Natural killer cell (primary cell): ENCODE data around the gene RUNX1. TPM values are rescaled to one million over a fixed set of nuclear protein-coding genes. Genes with fewer than 3 reads are reported as not detected.
A peak's percentile ranks its signal among the peaks of the same experiment; 100 is the strongest.

Experiments used
- ATAC-seq, 3 donors: fragments of 150-1000 bp in 2 of 3; fragments of 200-7000 bp in 1 of 3; cut with Tn5 transposase; 1 replicate in 1 of 3; 2 replicates in 2 of 3; pipeline ENCODE4 v1.10.0; 2021; ENCODE audit warnings: mild to moderate bottlenecking in 2 of 3, moderate library complexity in 2 of 3
- DNase-seq, 2 donors: peaks; one replicate each; pipeline versions ENCODE4 v3.0.0 to v3.0.0-alpha.2; 2013 to 2021; ENCODE audit warnings: mixed read lengths in 1 of 2
- H3K27ac ChIP-seq: one replicate; pipeline ENCODE4 v1.5.1; 2013; ENCODE audit warnings: mild to moderate bottlenecking, low read length
- H3K27me3 ChIP-seq: one replicate; pipeline ENCODE4 v1.6.1; 2013; ENCODE audit warnings: low read length; ENCODE audit not compliant: control insufficient read depth, insufficient read depth
- H3K36me3 ChIP-seq: one replicate; pipeline ENCODE4 v1.6.1; 2013; ENCODE audit warnings: low read length; ENCODE audit not compliant: control insufficient read depth, insufficient read depth
- H3K4me1 ChIP-seq: one replicate; pipeline ENCODE4 v1.6.1; 2013; ENCODE audit warnings: low read length; ENCODE audit not compliant: control insufficient read depth, insufficient read depth
- H3K4me3 ChIP-seq: one replicate; pipeline ENCODE4 v1.5.1; 2013; ENCODE audit warnings: low read length
- H3K9me3 ChIP-seq: one replicate; pipeline ENCODE4 v1.6.1; 2013; ENCODE audit warnings: low read length; ENCODE audit not compliant: control insufficient read depth, insufficient read depth
- H3K27ac Mint-ChIP-seq, 2 donors: one replicate each; pipeline ENCODE4 v1.8.0; 2022; ENCODE audit warnings: mild to moderate bottlenecking in 2 of 2, mixed read lengths in 2 of 2, moderate library complexity in 1 of 2
- H3K27me3 Mint-ChIP-seq, 2 donors: one replicate each; pipeline ENCODE4 v1.8.0; 2022; ENCODE audit warnings: low read depth in 2 of 2, mixed read lengths in 2 of 2
- H3K36me3 Mint-ChIP-seq: one replicate; pipeline ENCODE4 v1.8.0; 2022; ENCODE audit warnings: mixed read lengths
- H3K4me1 Mint-ChIP-seq, 2 donors: one replicate each; pipeline ENCODE4 v1.8.0; 2022; ENCODE audit warnings: mixed read lengths in 2 of 2
- H3K4me3 Mint-ChIP-seq: one replicate; pipeline ENCODE4 v1.8.0; 2022; ENCODE audit warnings: mild to moderate bottlenecking, moderate library complexity, mixed read lengths
- H3K9me3 Mint-ChIP-seq, 2 donors: one replicate each; pipeline ENCODE4 v1.8.0; 2022; ENCODE audit warnings: mixed read lengths in 2 of 2
- CTCF ChIP-seq: fragments of 200-600 bp; IDR thresholded peaks from one replicate; pipeline ENCODE4 v1.8.0; 2022; ENCODE audit warnings: antibody characterized with exemption
- WGBS: methylation state at CpG from one replicate; pipeline ENCODE4 v1.1.7; 2013; ENCODE audit warnings: missing lambda C conversion rate; ENCODE audit not compliant: insufficient coverage; 5-methylcytosine and 5-hydroxymethylcytosine counted together
- intact Hi-C: fragments of 100-400 bp; cut with micrococcal nuclease; formaldehyde crosslinking; loops from one replicate; pipeline ENCODE4 v1.14.2; 2022
- total RNA-seq, 4 donors: library from RNA; stranded (reverse); fragments of 120-200 nt in 1 of 4; gene quantifications; one replicate each; pipeline versions ENCODE4 v1.2.3 to v1.2.4, GENCODE V29; 2013 to 2022

Gene RUNX1
- total RNA-seq, 3 donors from 2014 or later (not counting 1 experiment from before 2014, with no cell fraction given) = 62.1 to 171 (median 98.2) TPM

- H3K36me3 Mint-ChIP-seq = peaks cover 17% of the 10 kb centered on the region
- peaks cover 42 to 45% of the 10 kb centered on the region in 2 donors for H3K4me1 Mint-ChIP-seq
- H3K27ac ChIP-seq = no peak overlapping the region
- H3K4me3 ChIP-seq = no peak overlapping the region
- no peaks in the 10 kb centered on the region for H3K27me3 Mint-ChIP-seq
- TF ChIP-seq CTCF = no peak
- no peaks in the 10 kb centered on the region for H3K27me3 ChIP-seq
- no peak overlapping the region for H3K4me3 Mint-ChIP-seq
- no peaks in the 10 kb centered on the region for H3K9me3 ChIP-seq
- 33% methylated on average over 1 of the region's 2 CpGs for WGBS
- peaks cover 22% of the 10 kb centered on the region for H3K4me1 ChIP-seq
- ATAC-seq = peak in 1 of 3 donors; percentile 52
- no peaks in the 10 kb centered on the region for H3K9me3 Mint-ChIP-seq
- H3K27ac Mint-ChIP-seq = peak overlapping the region; percentile 2 to 52
- no peak for DNase-seq
- H3K36me3 ChIP-seq = peaks cover 18% of the 10 kb centered on the region
- intact Hi-C loops = no loop called here
Observed at GRCh38 chr21:34882719-34883131, 166.4 kb downstream of the RUNX1 start.

GRCh38 chr21:34881839-34882371 is 167.2 kb downstream of the RUNX1 start:
- H3K4me3 Mint-ChIP-seq = no peak overlapping the region
- H3K4me1 Mint-ChIP-seq = peaks cover 34 to 40% of the 10 kb centered on the region in 2 donors
- Histone ChIP-seq H3K27me3 (no peaks in the 10 kb centered on the region), H3K4me1 (peaks cover 14% of the 10 kb centered on the region), H3K9me3 (no peaks in the 10 kb centered on the region), H3K36me3 (peaks cover 25% of the 10 kb centered on the region), H3K27ac (no peak overlapping the region), H3K4me3 (no peak overlapping the region)
- ATAC-seq (no peak), DNase-seq (no peak)
- TF ChIP-seq CTCF = no peak
- H3K27ac Mint-ChIP-seq = peak overlapping the region in 1 of 2 donors; percentile 54
- intact Hi-C loops = no loop called here
- 66% methylated on average over 4 of the region's 4 CpGs for WGBS
- no peaks in the 10 kb centered on the region for H3K27me3 Mint-ChIP-seq
- no peaks in the 10 kb centered on the region for H3K9me3 Mint-ChIP-seq
- peaks cover 19% of the 10 kb centered on the region for H3K36me3 Mint-ChIP-seq

- Histone ChIP-seq H3K4me3 (no peak overlapping the region), H3K9me3 (no peaks in the 10 kb centered on the region), H3K36me3 (peaks cover 25% of the 10 kb centered on the region), H3K27me3 (no peaks in the 10 kb centered on the region), H3K4me1 (peaks cover 12% of the 10 kb centered on the region), H3K27ac (no peak overlapping the region)
- Mint-ChIP-seq H3K27ac (peak overlapping the region in 1 of 2 donors; percentile 54), H3K9me3 (no peaks in the 10 kb centered on the region), H3K36me3 (peaks cover 19% of the 10 kb centered on the region), H3K27me3 (no peaks in the 10 kb centered on the region), H3K4me1 (peaks cover 29 to 40% of the 10 kb centered on the region in 2 donors), H3K4me3 (no peak overlapping the region)
- intact Hi-C loops = no loop called here
- 83% methylated on average over 2 of the region's 3 CpGs for WGBS
- DNase-seq = no peak
- no peak for ATAC-seq
- TF ChIP-seq CTCF = no peak
Observed at GRCh38 chr21:34881421-34881820, 167.7 kb downstream of the RUNX1 start.

- Histone ChIP-seq H3K27ac (no peak overlapping the region), H3K9me3 (no peaks in the 10 kb centered on the region), H3K36me3 (peaks cover 31% of the 10 kb centered on the region), H3K27me3 (no peaks in the 10 kb centered on the region), H3K4me1 (peaks cover 5% of the 10 kb centered on the region), H3K4me3 (no peak overlapping the region)
- intact Hi-C loops = no loop called here
- Mint-ChIP-seq H3K27me3 (no peaks in the 10 kb centered on the region), H3K4me3 (no peak overlapping the region), H3K4me1 (peaks cover 27 to 33% of the 10 kb centered on the region in 2 donors), H3K9me3 (no peaks in the 10 kb centered on the region), H3K27ac (no peak overlapping the region), H3K36me3 (peaks cover 19% of the 10 kb centered on the region)
- DNase-seq (no peak), ATAC-seq (no peak)
- WGBS = 93% methylated on average over 7 of the region's 7 CpGs
- no peak for TF ChIP-seq CTCF
Observed at GRCh38 chr21:34880401-34880800, 168.7 kb downstream of the RUNX1 start.
